Activated CD4-positive, alpha-beta T cell treated with anti-CD3 and anti-CD28 coated beads, Interleukin-2, amount 50 U/mL, for 16 hours (primary cell): Measurements from ENCODE around the gene CDC42EP2.

Experiments
- DNase-seq: peaks from one replicate; pipeline ENCODE4 v3.0.0-alpha.2; 2020

Gene CDC42EP2

GRCh38 chr11:65314501-65315203 lies at the start of gene CDC42EP2:
Gene CDC42EP2, plus strand, starts transcription at chr11:65314866. Its CDS starts 6,033 bp downstream, at chr11:65320899.
- peak; percentile 75 for DNase-seq

GRCh38 chr11:65266210-65266609 lies 48.5 kb upstream of the CDC42EP2 start:
- DNase-seq: no peak

GRCh38 chr11:65274735-65275682 lies 39.7 kb upstream of the CDC42EP2 start:
- no peak for DNase-seq

- no peak for DNase-seq
These were observed 38.8 kb upstream of the CDC42EP2 start for GRCh38 chr11:65275906-65276305.

- no peak for DNase-seq
These were observed 36.9 kb upstream of the CDC42EP2 start for GRCh38 chr11:65277631-65278277.

GRCh38 chr11:65278356-65278755 lies 36.3 kb upstream of the CDC42EP2 start:
- no peak for DNase-seq

GRCh38 chr11:65279279-65279678 lies 35.4 kb upstream of the CDC42EP2 start:
- no peak for DNase-seq

GRCh38 chr11:65279741-65280440 lies 34.8 kb upstream of the CDC42EP2 start:
- peak; percentile 69 for DNase-seq

- DNase-seq: no peak
These were observed 34.0 kb upstream of the CDC42EP2 start for GRCh38 chr11:65280646-65281045.

- no peak for DNase-seq
These were observed 28.0 kb upstream of the CDC42EP2 start for GRCh38 chr11:65286686-65287085.

- no peak for DNase-seq
These were observed 27.1 kb upstream of the CDC42EP2 start for GRCh38 chr11:65287601-65288000.

GRCh38 chr11:65288706-65289536 lies 25.7 kb upstream of the CDC42EP2 start:
- no peak for DNase-seq

GRCh38 chr11:65290448-65291165 lies 24.1 kb upstream of the CDC42EP2 start:
- no peak for DNase-seq

GRCh38 chr11:65291613-65292012 lies 23.1 kb upstream of the CDC42EP2 start:
- no peak for DNase-seq

GRCh38 chr11:65292890-65293289 lies 21.8 kb upstream of the CDC42EP2 start:
- no peak for DNase-seq

GRCh38 chr11:65293909-65294381 lies 20.7 kb upstream of the CDC42EP2 start:
- no peak for DNase-seq

GRCh38 chr11:65295001-65295400 lies 19.7 kb upstream of the CDC42EP2 start:
- no peak for DNase-seq

GRCh38 chr11:65295571-65296341 lies 18.9 kb upstream of the CDC42EP2 start:
- no peak for DNase-seq

- DNase-seq: no peak
These were observed 17.5 kb upstream of the CDC42EP2 start for GRCh38 chr11:65297026-65297672.

- DNase-seq: no peak
These were observed 16.5 kb upstream of the CDC42EP2 start for GRCh38 chr11:65298131-65298535.
